NCI-H128 (cell line): Measurements from ENCODE around the gene BICRAL.
"Not testable (repeated sequence)": the region's sequence is repeated elsewhere in the genome, so short reads cannot be mapped to it uniquely, and the experiment has no call there.

Experiments used
- DNase-seq: peaks from one replicate; lab custom pipeline; 2025; ENCODE audit not compliant: unreplicated experiment; lab: John Stamatoyannopoulos, UW

BICRAL gene

GRCh38 chr6:42894041-42894828 lies 112.4 kb downstream of the BICRAL start:
- DNase-seq = not testable (repeated sequence)

- no peak for DNase-seq
These were observed 114.4 kb downstream of the BICRAL start for GRCh38 chr6:42896178-42896719.

- DNase-seq = peak; percentile 54
These were observed 117.1 kb downstream of the BICRAL start for GRCh38 chr6:42898891-42899361.

- DNase-seq = no peak
These were observed 118.0 kb downstream of the BICRAL start for GRCh38 chr6:42899871-42900270.

- DNase-seq = peak; percentile 85
These were observed 119.7 kb downstream of the BICRAL start for GRCh38 chr6:42901538-42901957.

GRCh38 chr6:42902429-42903263 lies 120.8 kb downstream of the BICRAL start:
- not testable (repeated sequence) for DNase-seq

- no peak for DNase-seq
These were observed 122.6 kb downstream of the BICRAL start for GRCh38 chr6:42904467-42904866.

- DNase-seq = no peak
These were observed 125.5 kb downstream of the BICRAL start for GRCh38 chr6:42907336-42907735.

GRCh38 chr6:42909835-42910234 lies 128.0 kb downstream of the BICRAL start:
- DNase-seq = no peak

- DNase-seq = no peak
These were observed 129.5 kb downstream of the BICRAL start for GRCh38 chr6:42911171-42912021.

- no peak for DNase-seq
These were observed 132.7 kb downstream of the BICRAL start for GRCh38 chr6:42914546-42914945.

- no peak for DNase-seq
These were observed 133.9 kb downstream of the BICRAL start, which contains the start of gene PTCRA for GRCh38 chr6:42915732-42916131. Gene PTCRA, plus strand, starts transcription at chr6:42916053. Its CDS starts 17 bp downstream, at chr6:42916070.

- DNase-seq = no peak
These were observed 134.4 kb downstream of the BICRAL start for GRCh38 chr6:42916288-42916687.
